ENCODE data around the gene DSN1.
"Not testable (repeated sequence)": the region's sequence is repeated elsewhere in the genome, so short reads cannot be mapped to it uniquely, and the experiment has no call there.

The DSN1 gene

DNA sequence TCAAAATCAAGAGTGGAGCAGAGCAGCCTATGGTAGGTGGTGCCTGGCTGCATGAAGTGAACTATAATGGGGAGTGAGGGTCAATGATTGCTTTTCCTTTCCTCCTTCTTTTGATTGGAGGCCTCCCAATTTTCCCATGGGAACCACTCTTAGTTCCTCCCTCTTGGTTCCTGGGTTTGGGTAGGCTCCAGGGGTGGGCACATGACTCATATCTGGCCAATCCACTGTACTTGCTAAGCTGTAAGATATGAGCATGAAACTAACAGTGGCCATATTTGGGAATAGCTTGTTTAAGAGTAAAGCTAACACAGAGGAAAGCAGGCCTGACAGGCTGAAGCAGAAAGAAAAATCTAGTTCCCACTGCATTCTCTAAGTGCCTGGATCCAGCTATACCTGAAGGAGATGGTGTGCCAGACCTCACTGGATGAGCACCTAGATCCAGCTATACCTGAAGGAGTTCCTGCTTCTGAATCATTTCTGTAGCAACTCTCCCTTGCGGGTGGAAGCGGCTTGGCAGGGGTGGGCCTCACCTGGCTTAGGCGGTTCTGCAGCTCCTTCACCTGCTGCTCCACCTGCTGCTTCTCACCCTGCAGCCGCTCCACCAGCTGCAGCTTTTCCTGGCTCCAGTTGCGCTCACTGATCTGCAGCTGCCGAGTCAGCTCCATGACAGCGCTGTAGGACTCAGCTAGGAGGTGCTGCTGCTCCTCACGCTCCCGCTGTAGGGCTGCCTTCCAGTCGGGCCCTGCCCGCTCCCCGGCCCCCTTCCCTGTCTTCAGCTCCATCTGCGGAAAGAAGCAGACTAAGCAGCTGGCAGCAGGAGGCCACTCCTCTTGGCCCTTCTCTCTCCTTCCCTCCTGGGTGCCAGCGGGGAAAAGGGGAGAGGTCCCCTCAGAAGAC is 29.0 kb upstream of the DSN1 start:
- H3K36me3 ChIP-seq (ENCODE audit: insufficient read depth, low read length): peaks cover 53% of the 10 kb centered on the region; the same call in 1 of the 2 replicates
- no peak for TF ChIP-seq EZH2phosphoT487 (IDR thresholded peaks at IDR 0.05; ENCODE audit: borderline replicate concordance)
- TF ChIP-seq, protein P1, sequence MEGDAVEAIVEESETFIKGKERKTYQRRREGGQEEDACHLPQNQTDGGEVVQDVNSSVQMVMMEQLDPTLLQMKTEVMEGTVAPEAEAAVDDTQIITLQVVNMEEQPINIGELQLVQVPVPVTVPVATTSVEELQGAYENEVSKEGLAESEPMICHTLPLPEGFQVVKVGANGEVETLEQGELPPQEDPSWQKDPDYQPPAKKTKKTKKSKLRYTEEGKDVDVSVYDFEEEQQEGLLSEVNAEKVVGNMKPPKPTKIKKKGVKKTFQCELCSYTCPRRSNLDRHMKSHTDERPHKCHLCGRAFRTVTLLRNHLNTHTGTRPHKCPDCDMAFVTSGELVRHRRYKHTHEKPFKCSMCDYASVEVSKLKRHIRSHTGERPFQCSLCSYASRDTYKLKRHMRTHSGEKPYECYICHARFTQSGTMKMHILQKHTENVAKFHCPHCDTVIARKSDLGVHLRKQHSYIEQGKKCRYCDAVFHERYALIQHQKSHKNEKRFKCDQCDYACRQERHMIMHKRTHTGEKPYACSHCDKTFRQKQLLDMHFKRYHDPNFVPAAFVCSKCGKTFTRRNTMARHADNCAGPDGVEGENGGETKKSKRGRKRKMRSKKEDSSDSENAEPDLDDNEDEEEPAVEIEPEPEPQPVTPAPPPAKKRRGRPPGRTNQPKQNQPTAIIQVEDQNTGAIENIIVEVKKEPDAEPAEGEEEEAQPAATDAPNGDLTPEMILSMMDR (conservative IDR thresholded peaks at IDR 0.05; ENCODE audit: low read length): no peak

DNA sequence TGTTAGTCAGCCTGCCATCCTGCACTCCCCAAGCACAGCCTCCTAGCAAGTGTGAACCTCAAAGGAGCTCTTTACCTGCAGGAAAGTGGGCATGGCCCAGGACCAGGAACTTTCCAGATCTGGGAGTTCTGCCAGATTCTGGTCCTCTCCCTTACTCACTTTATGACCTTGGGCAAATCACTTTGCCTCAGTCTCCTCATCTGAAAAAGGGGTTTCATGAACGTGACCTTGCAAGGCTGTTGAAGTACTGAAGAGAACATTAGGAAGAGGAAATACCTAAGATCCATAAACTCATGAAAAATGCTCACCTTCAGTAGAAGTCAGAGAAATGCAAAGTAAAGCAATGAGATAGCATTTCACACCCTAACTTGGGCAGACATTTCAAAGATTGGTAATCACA is 26.8 kb upstream of the DSN1 start:
- Histone ChIP-seq H3K9ac (ENCODE audit: low read depth, low read length, poor library complexity, severe bottlenecking) (no peak overlapping the region), H3K27me3 (ENCODE audit: insufficient read depth, low read length, poor library complexity, severe bottlenecking) (no peaks in the 10 kb centered on the region), H4K20me1 (ENCODE audit: insufficient read depth, low read length, poor library complexity, severe bottlenecking) (no peaks in the 10 kb centered on the region), H3K4me1 (ENCODE audit: insufficient read depth, low read length, poor library complexity, severe bottlenecking) (no peaks in the 10 kb centered on the region), H3K4me2 (ENCODE audit: low read depth, low read length, poor library complexity, severe bottlenecking) (no peak overlapping the region), H3K79me2 (ENCODE audit: insufficient read depth, low read length) (no peaks in the 10 kb centered on the region), H3F3A (ENCODE audit: low read depth) (no peaks in the 10 kb centered on the region), H3K4me3 (ENCODE audit: low read length, poor library complexity, severe bottlenecking) (no peak overlapping the region), H3K9me2 (replicated peaks; ENCODE audit: low read depth, low read length) (no peaks in the 10 kb centered on the region), H2AFZ (ENCODE audit: low read length) (no peak overlapping the region), H3K9me3 (ENCODE audit: insufficient read depth, low read depth, low read length) (no peaks in the 10 kb centered on the region), H3K36me3 (ENCODE audit: insufficient read depth, low read length) (peaks cover 57% of the 10 kb centered on the region; the same call in 1 of the 2 replicates)
- TF ChIP-seq, protein P1 (conservative IDR thresholded peaks at IDR 0.05; ENCODE audit: low read length): no peak
- no peak for TF ChIP-seq EZH2phosphoT487 (IDR thresholded peaks at IDR 0.05; ENCODE audit: borderline replicate concordance)

More for the DNA sequence above, 29.0 kb upstream of the DSN1 start:
- no peaks in the 10 kb centered on the region for H3K9me2 ChIP-seq (replicated peaks; ENCODE audit: low read depth, low read length)
- no peak overlapping the region for H3K4me3 ChIP-seq (ENCODE audit: low read length, poor library complexity, severe bottlenecking)
- no peaks in the 10 kb centered on the region for H3K9me3 ChIP-seq (ENCODE audit: insufficient read depth, low read depth, low read length)
- no peaks in the 10 kb centered on the region for H3F3A ChIP-seq (ENCODE audit: low read depth)
- H3K9ac ChIP-seq (ENCODE audit: low read depth, low read length, poor library complexity, severe bottlenecking): no peak overlapping the region
- H2AFZ ChIP-seq (ENCODE audit: low read length): no peak overlapping the region
- no peaks in the 10 kb centered on the region for H4K20me1 ChIP-seq (ENCODE audit: insufficient read depth, low read length, poor library complexity, severe bottlenecking)
- no peak overlapping the region for H3K4me2 ChIP-seq (ENCODE audit: low read depth, low read length, poor library complexity, severe bottlenecking)
- H3K4me1 ChIP-seq (ENCODE audit: insufficient read depth, low read length, poor library complexity, severe bottlenecking): no peaks in the 10 kb centered on the region
- no peaks in the 10 kb centered on the region for H3K79me2 ChIP-seq (ENCODE audit: insufficient read depth, low read length)
- no peaks in the 10 kb centered on the region for H3K27me3 ChIP-seq (ENCODE audit: insufficient read depth, low read length, poor library complexity, severe bottlenecking)

DNA sequence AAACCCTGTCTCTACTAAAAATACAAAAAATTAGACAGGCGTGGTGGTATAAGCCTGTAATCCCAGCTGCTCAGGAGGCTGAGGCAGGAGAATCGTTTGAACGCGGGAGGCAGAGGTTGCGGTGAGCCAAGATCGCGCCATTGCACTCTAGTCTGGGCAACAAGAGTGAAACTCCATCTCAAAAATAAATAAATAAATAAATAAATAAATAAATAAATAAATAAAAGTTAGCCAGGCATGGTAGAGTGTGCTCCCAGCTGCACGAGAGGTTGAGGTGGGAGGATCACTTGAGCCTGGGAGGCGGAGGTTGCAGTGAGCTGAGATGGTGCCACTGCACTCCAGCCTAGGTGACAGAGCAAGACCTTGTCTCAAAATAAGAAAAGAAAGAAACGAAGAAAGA is 25.8 kb upstream of the DSN1 start:
- not testable (repeated sequence) for H3K4me3 ChIP-seq (ENCODE audit: low read length, poor library complexity, severe bottlenecking); H3F3A ChIP-seq (ENCODE audit: low read depth); H3K9me2 ChIP-seq (replicated peaks; ENCODE audit: low read depth, low read length); H3K79me2 ChIP-seq (ENCODE audit: insufficient read depth, low read length); H3K27me3 ChIP-seq (ENCODE audit: insufficient read depth, low read length, poor library complexity, severe bottlenecking); H4K20me1 ChIP-seq (ENCODE audit: insufficient read depth, low read length, poor library complexity, severe bottlenecking); H2AFZ ChIP-seq (ENCODE audit: low read length); H3K4me1 ChIP-seq (ENCODE audit: insufficient read depth, low read length, poor library complexity, severe bottlenecking); H3K9ac ChIP-seq (ENCODE audit: low read depth, low read length, poor library complexity, severe bottlenecking); H3K9me3 ChIP-seq (ENCODE audit: insufficient read depth, low read depth, low read length); H3K4me2 ChIP-seq (ENCODE audit: low read depth, low read length, poor library complexity, severe bottlenecking)
- H3K36me3 ChIP-seq (ENCODE audit: insufficient read depth, low read length): peaks cover 54% of the 10 kb centered on the region; the same call in 1 of the 2 replicates

All from Loucy (cell line).